ENCODE data around the gene NEU3.

NEU3 gene

GRCh38 chr11:75050516-75050915 lies 61.8 kb downstream of the NEU3 start:
- TF ChIP-seq, protein P1, sequence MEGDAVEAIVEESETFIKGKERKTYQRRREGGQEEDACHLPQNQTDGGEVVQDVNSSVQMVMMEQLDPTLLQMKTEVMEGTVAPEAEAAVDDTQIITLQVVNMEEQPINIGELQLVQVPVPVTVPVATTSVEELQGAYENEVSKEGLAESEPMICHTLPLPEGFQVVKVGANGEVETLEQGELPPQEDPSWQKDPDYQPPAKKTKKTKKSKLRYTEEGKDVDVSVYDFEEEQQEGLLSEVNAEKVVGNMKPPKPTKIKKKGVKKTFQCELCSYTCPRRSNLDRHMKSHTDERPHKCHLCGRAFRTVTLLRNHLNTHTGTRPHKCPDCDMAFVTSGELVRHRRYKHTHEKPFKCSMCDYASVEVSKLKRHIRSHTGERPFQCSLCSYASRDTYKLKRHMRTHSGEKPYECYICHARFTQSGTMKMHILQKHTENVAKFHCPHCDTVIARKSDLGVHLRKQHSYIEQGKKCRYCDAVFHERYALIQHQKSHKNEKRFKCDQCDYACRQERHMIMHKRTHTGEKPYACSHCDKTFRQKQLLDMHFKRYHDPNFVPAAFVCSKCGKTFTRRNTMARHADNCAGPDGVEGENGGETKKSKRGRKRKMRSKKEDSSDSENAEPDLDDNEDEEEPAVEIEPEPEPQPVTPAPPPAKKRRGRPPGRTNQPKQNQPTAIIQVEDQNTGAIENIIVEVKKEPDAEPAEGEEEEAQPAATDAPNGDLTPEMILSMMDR (IDR thresholded peaks at IDR 0.05; ENCODE audit: control insufficient read depth, extremely low read depth, insufficient read depth) = no peak
- DNase-seq (ENCODE audit: low read depth) = no peak
- no peak overlapping the region for H3K4me3 ChIP-seq (ENCODE audit: low read depth, low read length)

GRCh38 chr11:75051043-75051442 lies 62.3 kb downstream of the NEU3 start:
- TF ChIP-seq, protein P1 (IDR thresholded peaks at IDR 0.05; ENCODE audit: control insufficient read depth, extremely low read depth, insufficient read depth) = no peak
- no peak overlapping the region for H3K4me3 ChIP-seq (ENCODE audit: low read depth, low read length)
- no peak for DNase-seq (ENCODE audit: low read depth)

- no peak for DNase-seq (ENCODE audit: low read depth)
- no peak overlapping the region for H3K4me3 ChIP-seq (ENCODE audit: low read depth, low read length)
Measured at GRCh38 chr11:75052457-75052856, 63.7 kb downstream of the NEU3 start.

DNA sequence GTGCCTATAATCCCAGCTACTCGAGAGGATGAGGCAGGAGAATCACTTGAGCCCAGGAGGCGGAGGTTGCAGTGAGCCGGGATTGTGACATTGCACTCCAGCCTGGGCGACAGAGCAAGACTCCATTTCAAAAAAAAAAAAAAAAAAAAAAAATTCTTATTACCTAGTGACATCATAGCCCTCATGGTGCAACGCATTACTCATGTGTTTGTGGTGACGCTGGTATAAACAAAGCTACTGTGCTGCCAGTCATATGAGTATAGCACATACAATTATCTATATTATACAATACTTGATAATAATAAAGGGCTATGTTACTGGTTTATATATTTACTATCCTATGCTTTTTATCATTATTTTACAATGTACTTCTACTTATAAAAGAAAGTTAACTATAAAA lies 66.8 kb downstream of the NEU3 start:
- H3K4me3 ChIP-seq (ENCODE audit: low read depth, low read length) = no peak overlapping the region
- TF ChIP-seq, protein P1 (IDR thresholded peaks at IDR 0.05; ENCODE audit: control insufficient read depth, extremely low read depth, insufficient read depth) = no peak
- DNase-seq (ENCODE audit: low read depth) = no peak

More at GRCh38 chr11:75052457-75052856, 63.7 kb downstream of the NEU3 start:
- TF ChIP-seq, protein P1 (IDR thresholded peaks at IDR 0.05; ENCODE audit: control insufficient read depth, extremely low read depth, insufficient read depth) = no peak

- DNase-seq (ENCODE audit: low read depth) = no peak
- TF ChIP-seq, protein P1 (IDR thresholded peaks at IDR 0.05; ENCODE audit: control insufficient read depth, extremely low read depth, insufficient read depth) = no peak
Measured at GRCh38 chr11:75056814-75057213, 68.1 kb downstream of the NEU3 start.

GRCh38 chr11:75059299-75059698 lies 70.6 kb downstream of the NEU3 start:
- H3K4me3 ChIP-seq (ENCODE audit: low read depth, low read length) = no peak overlapping the region
- no peak for DNase-seq (ENCODE audit: low read depth)
- TF ChIP-seq, protein P1 (IDR thresholded peaks at IDR 0.05; ENCODE audit: control insufficient read depth, extremely low read depth, insufficient read depth) = no peak

More at GRCh38 chr11:75056814-75057213, 68.1 kb downstream of the NEU3 start:
- H3K4me3 ChIP-seq (ENCODE audit: low read depth, low read length) = no peak overlapping the region

DNA sequence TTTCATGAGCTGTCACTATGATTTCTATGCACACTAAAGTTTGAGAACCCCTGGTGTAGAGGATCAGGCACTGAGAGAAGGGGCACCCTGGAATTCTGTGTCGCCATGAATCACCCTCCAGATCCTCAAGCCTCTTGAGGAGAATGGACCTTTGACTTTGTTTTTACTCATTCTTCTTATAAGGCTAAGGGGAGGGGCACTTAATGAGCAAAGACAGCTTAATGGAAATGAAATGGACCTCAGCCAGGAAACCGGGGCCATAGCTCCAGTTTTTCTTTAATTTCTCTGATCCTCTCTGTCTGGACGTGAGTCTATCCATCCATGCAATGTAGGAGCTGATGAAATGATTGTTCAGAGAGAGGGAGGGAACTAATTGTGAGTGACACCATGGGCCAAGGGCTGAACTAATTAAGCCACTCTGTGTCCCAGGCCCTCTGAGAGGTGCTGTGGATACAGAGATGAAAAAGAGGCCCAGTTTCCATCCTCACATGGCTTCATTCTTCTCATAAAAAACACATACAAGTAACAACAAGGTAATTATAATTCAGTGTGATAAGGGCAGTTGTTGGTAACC lies 75.1 kb downstream of the NEU3 start:
- no peak for DNase-seq (ENCODE audit: low read depth)
- no peak overlapping the region for H3K4me3 ChIP-seq (ENCODE audit: low read depth, low read length)
- TF ChIP-seq, protein P1 (IDR thresholded peaks at IDR 0.05; ENCODE audit: control insufficient read depth, extremely low read depth, insufficient read depth) = no peak
